Activated CD4-positive, alpha-beta T cell treated with anti-CD3 and anti-CD28 coated beads, Interleukin-2, amount 50 U/mL, for 1 hour (primary cell): Measurements from ENCODE around the gene CAMTA1.

Experiments
- DNase-seq: peaks from one replicate; pipeline ENCODE4 v3.0.0-alpha.2; 2020

Gene CAMTA1

DNA sequence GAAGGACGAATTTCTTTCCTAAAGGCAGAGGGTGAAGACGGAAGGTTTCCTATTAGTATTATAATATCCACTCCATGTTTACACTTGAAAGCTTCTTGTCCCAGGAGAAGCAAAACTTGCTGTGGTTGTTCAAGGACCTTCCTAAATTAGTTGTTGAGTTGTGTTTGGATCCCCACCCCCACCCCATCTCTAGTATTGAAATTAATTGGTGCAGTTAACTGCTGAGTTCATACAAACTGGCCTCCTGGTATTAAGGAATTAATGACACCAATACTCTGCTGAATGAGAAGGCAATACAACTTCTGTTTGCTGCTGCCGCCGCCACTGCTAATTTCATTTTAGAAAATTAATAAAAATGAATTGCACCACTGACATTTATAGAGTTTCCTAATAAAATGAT lies 308.8 kb downstream of the CAMTA1 start:
- DNase-seq: no peak

GRCh38 chr1:7094509-7094908 lies 309.3 kb downstream of the CAMTA1 start:
- no peak for DNase-seq

GRCh38 chr1:7095343-7095964 lies 310.2 kb downstream of the CAMTA1 start:
- no peak for DNase-seq

DNA sequence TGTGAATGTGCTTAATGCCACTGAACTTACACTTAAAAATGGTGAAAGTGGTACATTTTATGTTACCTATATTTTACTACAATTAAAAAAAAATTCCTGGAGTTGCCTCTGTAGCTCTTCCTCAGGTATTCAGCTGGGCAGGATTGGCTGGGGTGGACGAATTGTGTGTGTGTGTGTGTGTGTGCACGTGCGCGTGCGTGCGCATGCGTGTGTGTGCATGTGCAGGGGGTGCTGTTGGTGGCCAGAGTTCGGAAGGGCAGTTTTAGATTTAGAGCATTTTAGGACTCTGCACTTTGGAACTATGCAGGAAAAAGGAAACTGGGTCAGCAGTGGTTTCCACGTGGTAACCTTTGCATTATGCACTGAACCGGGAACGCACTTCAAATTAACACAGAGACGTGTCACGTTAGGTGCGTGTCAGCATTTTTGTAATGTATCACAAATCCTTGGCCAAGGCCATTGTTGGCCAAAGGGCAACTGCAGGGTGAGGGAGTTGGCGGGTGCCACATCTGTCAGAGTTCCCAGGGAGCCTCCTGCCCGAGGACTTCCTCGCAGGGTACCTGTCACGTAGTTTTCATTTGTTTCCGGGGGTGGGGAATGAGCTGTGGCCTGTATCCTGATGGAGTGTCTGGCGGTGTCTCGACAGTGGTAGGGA lies 312.8 kb downstream of the CAMTA1 start:
- DNase-seq: no peak

GRCh38 chr1:7098641-7099040 lies 313.4 kb downstream of the CAMTA1 start:
- no peak for DNase-seq

DNA sequence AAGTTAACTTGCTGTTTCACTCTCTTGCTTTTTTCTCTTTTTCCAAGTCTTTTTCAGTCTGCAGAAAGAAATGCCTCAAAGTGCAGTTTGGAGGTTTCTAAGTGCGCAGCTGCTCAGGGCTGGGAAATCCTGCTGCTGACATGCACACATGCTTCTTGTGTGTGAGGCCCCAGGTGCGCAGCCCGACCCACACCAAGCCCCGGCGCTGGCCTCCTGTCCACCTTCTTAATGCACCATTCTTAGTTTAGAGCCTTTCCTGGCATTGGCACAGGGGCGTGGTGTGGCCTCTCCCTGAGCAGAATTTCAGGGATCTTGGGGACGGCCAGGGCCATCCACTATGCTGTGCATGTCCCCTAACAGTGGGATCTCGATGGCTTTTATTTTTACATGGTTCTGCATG lies 315.2 kb downstream of the CAMTA1 start:
- DNase-seq: no peak

DNA sequence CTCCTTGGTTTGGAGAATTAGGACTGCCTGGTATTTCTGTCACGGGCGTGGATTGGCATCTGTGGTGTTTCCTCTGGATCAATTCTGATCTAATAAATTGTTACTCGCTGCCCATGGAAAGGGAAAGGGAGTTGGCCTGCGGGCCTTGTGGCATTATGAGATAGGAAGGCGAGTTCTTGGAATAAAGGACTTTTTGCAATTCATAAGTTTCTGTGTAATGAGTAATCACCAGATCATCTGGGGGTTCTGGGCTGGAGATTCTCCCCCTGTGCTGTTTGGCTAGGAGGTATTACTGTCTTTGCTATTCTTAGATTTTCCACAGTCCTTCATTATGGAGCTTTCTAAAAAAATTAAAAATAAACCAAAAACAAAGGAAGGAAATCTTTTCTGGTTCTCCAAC lies 315.9 kb downstream of the CAMTA1 start:
- DNase-seq: no peak

DNA sequence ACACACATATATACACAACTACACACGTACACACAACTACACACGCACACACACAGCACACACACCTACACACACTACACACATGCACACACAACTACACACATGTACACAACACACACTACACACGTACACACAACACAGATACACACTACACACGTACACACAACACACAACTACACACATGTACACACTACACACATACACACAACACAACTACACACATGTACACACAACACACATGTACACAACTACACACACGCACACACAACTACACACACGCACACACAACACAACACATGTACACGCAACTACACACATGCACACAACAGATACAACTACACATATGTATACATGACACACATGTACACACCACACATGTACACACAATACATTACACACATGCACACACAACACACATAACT lies 318.1 kb downstream of the CAMTA1 start:
- DNase-seq: no peak

- no peak for DNase-seq
Observed at GRCh38 chr1:7103874-7104273, 318.6 kb downstream of the CAMTA1 start.

GRCh38 chr1:7104339-7104738 lies 319.1 kb downstream of the CAMTA1 start:
- DNase-seq: no peak

- DNase-seq: no peak
Observed at GRCh38 chr1:7105269-7105668, 320.0 kb downstream of the CAMTA1 start.

- DNase-seq: no peak
Observed at GRCh38 chr1:7106442-7107108, 321.3 kb downstream of the CAMTA1 start.

- no peak for DNase-seq
Observed at GRCh38 chr1:7107109-7107830, 322.0 kb downstream of the CAMTA1 start.

DNA sequence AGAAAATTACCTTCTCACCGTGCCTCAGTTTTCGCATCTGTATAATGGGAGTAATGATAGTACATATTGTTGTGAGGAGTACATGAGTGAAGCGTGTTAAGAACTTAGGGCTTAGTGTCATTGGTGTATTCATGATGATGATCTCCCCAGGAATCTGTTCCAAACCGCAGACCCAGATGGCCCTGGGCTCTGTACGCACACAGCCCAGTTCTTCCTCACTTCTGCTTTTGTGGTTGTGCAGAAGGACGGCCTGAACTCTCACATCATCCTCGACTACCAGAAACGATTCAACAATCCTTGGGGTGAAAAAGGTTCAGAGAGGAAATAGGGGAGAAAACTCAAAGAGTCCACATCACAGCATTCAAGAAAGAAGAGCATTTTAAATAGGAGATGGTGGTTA lies 323.0 kb downstream of the CAMTA1 start:
- DNase-seq: no peak

GRCh38 chr1:7109901-7110300 lies 324.6 kb downstream of the CAMTA1 start:
- no peak for DNase-seq

DNA sequence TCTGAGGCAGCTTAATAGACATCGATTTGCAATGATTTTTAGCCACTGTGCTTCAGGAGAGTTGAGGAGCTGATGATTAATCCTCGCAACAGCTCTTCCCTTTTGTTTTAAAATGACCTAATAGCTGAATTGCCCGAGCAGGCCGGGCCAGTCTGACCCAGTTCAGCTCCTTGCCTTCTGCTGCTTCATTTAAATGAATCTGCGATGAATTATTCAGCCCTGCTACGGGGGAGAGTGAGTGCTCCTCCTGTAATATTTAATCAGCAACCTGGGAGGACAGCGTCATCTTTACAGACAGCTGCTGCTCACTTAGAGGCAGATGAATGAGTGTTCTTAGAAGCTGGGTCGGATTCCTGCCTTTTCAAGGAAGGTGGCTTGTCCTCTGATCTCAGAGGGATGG lies 325.1 kb downstream of the CAMTA1 start:
- no peak for DNase-seq

DNA sequence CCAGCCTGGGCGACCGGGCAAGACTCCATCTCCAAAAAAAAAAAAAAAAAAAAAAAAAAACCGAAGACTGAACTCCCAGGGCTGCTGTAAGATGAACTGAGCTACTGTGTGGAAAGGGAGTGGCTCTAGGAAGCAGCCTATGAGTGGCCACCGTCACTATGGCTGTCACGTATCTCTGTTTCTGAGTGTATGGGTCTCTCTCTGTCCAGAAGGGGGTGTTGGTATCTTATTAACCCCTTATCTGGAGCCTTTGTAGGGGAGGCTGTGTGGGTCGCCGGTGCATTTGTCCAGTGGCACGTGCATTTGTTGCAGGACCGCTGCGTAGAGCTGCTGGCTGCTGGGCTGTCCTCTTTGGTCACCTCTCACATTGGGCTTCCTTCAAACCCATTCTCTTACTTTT lies 326.6 kb downstream of the CAMTA1 start:
- no peak for DNase-seq

DNA sequence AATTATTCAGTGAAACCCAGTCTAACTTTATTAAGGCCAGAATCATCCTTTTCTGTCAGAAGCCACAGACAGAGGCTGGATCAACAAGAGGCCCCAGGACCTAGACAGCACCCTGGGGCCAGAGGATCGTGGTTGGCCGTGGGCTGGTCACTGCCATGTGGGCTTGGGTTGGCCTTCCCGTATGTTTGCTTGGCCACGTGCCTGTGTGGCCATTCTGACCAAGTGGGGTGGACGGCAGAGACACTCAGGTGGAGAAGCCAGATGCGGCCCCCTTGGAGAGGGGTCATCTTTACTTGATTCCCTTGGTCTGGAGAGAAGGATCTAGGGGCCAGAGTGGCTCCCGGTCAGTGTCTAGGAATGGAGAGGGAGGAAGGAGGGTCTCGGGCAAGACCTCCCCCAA lies 327.9 kb downstream of the CAMTA1 start:
- DNase-seq: no peak

GRCh38 chr1:7113822-7114221 lies 328.6 kb downstream of the CAMTA1 start:
- no peak for DNase-seq

GRCh38 chr1:7116001-7116400 lies 330.7 kb downstream of the CAMTA1 start:
- DNase-seq: no peak

DNA sequence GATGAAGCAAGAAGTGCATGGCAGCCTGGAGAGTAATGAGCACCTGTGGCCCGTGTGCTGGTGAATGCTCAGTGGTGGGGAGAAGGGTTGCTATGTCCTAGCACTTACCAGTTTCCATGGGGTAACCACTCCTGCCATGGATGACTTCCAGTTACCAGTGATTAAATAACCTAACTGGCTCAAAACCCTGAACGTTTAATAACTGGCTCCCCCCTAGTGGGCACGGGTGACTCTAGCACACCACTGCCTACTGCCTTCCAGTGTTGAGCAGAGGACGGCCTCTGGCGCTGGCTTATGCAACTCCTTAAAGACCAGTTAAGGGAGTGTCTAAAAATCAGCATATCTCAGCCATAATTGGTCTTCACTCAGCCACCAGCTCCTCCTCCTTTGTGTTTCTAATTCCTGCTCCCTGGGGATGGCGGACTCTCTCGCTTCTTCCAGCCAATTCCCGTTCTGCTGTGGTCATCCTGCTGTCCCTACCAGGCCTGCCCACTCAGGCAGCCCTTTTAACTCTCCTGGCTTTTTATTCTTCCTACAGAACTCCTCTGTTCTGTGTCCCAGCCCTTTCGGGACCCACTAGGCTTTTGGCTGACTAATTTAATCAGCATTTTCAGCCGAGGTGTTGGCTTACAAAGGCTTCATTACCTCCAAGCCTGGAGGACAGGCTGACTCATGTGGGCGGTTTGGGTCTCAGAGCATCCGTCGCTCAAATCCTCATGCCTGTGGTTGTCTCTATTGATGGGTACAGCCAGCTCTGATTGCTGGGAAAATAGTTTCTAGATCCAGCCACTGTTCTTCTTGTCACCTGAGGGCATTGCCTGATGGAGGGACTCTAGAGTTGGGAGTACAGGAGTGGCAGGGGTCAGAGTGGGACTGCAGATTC lies 332.4 kb downstream of the CAMTA1 start:
- no peak for DNase-seq

DNA sequence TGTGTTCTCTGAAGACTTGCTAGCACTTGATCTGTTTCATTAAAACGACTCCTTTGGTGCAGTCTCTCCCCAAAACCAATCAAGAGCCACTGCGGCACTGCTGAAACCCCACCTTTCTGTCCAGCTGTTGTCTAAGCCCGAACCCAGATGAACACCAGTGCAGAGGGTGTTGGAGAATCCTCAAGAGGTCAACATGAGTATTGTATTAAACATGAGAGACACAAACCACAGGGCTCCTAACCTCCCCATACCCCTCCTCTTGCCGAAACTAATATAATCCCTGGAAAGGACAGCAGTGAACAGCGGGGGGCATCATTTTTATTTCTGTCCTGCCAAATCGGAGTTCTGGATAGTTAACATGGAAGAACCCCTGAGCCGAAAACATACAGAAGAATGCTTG lies 333.9 kb downstream of the CAMTA1 start:
- DNase-seq: no peak
